ENCODE results near the gene TTLL11.

Gene TTLL11

DNA sequence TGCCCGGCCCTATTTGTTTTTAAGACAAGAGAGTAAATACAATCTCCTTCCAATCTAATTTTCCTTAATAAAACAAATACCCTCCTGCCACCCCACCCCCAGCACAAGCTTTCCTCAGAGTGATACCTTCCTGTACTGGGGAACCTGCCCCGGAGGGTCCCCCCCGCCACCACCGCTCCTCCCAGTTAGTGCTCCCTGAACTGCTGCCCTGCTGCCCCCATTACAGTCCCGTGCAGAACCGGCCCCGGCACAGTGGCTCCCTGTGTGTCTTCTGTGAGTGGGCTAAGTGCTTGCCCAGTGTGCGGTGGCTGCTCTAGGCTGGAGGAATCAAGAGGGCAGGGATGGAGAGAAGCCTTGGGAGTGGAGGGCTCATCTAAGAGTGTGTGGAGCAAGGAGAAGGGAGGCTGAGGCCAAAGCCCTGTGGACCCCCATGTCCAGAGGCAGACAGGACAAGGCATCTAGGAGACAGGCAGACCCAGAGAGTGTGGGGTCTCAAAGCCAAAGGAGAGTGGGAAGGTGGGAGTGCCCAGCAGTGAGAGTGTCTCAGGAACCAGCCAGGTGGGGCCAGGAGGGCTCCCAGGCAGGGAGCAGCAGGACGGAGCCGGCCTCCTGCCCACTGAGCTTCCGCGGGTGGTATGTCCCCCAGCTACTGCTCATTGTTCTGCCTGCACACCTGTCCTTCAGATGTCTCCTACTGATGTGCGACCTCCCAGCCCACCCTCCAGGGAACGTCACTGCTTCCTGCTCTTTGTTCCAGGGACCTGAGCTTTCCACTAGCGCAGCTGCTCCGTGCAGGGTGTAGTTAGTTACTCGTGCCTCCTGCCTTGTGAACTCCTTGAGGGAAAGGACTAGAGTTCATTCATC is 312.7 kb downstream of the TTLL11 start:
- DNase-seq, result no peak

DNA sequence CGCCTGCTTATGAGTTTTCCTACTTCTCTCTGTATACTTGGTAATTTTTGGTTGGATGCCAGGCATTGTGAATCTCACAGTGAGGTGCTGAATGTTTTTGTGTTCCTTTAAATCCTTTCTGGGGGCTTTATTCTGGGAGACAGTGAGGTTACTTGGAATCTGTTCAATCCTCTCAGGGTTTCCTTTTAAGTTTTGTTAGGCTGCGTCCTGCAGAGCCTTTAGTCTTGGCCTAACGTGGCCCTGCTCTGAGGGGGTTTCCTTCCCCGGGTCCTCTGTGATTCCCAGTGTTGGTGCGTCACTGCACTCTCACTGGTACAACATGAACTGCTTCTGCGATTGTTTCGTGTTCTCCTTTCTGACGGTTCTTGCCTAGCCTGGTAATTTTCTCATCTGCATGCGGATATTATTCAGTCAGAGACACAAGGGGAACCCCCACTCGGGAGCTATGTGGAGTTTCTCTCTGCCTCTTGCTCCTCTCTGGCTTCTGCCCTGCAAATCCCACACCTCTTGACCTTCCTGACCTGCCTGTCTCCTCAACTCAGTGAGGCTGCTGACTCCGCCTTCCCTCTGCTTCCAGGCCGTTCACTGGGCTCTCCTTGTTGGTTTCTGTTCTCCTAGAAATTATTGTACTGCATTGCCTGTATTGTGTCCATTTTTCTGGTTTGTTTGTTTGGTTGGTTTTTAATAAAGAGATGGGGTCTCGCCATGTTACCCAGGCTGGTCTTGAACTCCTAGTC is 313.6 kb downstream of the TTLL11 start:
- no peak for DNase-seq

DNA sequence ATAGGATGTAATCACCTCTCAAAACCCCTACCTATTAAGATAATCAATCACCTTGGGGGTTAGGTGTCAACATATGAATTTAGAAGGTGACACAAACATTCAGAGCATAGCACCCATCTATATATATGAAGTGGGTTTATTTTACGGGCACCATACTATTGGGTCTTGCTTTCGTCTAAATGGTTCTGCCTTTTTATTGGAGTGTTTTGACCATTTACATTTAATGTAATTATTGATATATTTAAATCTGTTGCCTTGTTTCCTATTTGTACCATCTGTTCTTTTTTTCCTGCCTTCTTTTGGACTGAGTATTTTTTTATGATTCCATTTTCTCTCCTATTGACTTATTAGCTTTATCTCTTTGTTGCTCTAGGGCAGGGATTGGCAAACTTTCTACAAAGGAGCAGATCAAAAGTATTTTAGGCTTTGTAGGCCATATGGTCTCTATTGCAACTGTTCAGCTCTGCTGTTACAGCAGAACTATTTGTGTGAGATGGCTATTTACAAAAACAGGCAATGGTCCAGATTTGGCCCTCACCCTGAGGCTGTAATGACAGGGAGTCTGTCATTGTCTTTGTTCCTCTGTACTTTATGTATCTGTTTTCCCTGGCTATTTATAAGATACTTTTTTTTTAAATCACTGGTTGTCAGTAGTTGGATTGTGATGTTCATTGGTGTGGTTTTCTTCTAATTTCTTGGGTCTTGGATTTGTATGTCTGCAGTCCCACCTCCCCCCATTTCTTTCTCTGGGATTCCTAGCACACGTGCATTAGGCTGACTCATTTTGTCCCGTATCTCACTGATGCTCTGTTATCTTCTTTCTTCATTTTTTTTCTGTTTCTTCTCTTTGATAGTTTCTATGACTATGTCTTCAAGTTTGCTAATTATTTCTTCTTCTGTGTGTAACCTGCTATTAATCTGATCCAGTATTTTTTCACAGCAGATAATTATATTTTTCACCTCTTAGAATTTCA is 314.6 kb downstream of the TTLL11 start:
- no peak for DNase-seq

DNA sequence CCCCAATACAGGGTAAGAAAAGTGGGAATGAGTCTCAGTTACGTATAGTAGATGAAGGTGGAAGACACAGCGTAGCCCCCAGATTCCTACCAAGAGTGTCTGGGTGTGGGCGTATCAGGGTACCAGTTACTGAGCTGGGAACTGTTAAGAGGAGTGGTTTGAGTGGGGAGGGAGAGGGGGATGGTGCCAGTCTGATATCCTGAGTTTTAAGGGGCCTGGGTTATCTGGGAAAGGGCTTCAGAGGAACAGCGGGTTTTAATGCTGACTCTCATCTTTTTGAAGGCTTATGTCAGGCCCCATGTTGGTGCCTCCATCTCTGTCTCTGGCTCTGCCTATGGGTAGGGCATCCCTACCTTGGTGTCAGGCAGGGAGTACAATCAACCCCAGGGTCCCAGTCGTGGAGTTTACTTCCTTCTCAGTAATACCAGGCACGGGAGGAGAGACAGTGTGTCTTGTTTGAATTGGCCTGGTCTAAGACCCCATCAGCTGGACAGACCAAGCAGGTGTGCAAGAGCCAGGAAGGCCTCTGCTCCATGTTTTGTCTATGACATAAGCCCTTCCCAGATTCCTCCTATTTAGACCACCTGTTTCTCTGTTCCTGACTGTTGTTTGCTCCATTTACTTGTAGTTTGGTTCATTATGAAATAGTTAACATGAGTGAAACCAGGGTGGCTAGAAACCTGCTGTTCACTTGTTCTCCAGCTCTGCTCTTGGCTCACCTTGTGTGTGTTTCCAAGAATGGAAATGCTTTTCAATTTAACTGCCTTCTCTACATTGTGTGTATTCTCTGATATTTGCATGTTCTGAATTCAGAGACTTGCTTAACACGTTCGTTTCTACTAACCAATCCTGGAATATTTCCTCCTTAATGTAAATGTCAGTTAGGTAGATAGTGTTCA is 316.1 kb downstream of the TTLL11 start:
- no peak for DNase-seq

DNA sequence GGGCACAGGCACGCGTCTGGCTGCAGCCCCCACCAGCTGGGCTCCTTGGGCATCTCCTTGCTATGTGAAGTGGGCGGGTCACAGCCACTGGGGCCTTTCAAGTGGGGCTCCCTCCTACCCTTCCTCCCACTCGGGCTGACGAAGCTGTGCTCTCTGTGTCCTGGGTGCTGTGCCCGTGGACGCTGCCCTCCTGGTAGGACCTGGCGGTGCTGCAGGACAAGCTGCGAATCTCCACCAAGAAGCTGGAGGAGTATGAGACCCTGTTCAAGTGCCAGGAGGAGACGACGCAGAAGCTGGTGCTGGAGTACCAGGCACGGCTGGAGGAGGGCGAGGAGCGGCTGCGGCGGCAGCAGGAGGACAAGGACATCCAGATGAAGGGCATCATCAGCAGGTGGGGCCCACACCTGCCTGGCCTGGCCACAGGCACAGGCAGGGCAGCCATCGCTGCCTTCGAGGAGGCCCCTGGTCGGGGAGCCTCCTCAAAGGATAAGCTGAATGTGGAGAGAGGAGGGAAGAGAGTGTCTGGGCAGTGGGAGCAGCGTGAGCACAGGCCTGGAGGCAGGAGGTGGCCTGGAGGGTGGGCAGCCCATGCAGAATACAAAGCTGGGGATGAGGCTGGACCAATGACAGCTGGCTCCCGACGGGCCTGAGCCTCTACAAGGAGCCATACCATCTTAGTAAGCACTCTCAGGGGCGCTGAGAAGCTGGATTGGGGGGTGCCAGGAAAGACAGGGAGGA is 316.9 kb downstream of the TTLL11 start:
- DNase-seq, result no peak

DNA sequence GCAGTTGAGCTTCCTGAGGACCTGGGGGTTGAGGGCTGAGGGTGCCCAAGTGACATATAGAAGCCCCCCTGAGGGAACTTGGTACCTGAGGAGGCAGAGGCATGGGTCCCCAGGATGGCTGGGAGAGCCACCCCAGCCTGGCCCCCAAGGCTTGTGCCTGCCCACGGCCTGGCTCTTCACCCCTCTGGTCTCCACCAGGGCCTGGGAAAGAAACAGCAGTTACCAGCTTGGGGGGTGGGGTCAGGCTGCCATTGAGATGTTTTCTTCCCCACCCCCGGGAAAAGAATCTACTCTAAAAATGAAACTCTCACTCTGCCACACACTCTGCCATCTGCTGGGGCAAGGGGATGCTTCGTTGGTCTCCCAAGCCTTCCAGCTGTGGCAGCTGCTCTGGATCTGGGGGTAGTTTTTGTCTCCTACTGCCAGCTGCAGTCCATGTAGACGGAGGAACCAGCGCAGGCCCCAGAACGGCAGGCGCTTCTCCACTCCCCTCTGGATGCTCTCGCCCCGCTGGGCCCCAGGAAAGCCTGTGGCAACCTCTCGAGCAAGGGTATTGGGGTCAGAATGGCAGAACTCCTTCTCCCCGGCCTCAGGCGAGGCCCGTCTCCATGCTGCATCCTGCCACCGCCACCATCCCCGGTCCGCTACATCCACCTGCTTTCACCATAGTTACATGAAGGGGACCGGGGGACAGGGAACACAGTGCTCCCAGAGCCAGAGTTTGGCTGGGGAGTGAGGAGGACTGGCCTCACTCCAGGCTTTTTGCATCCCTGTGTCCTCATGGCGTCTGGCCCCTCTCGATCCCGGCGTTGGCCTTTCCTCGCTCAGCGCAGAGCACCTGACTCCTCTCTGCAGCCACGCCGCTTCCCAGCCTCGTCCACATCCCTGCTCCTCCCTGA is 318.1 kb downstream of the TTLL11 start:
- DNase-seq, result no peak

DNA sequence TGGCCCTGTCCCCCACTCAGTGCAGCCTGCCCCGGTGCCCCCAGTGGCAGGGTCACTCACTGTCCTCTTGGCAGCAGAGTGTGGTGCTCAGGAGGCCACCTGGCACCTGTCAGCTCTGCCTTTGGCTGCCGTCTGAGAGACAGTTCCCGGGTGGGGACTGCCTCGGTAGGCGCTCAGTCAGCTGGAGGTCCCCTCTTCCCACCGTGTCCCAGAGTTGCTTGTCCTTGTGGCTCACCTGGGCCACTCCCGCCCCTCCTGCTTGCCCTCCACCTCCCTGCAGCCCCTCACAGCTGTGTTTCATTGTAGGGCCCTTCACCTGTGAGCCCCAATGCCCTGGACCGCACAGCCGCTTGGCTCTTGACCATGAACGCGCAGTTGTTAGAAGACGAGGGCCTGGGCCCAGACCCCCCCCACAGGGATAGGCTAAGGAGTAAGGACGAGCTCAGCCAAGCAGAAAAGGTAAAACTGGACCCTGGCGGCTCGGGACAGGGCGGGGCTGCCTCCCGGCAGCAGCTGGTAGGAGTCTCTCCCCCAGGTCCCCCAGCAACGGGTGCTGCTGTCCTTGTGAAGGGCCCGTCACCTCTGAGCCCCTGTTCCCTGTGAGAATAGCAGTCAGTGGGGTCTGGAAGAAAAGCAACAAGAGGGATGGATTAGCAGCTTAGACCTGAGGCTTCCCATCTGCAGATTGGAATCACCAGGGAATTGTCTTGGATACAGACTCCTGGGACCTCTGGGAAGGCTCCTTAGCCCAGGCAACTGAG is 319.0 kb downstream of the TTLL11 start:
- DNase-seq, result no peak

DNA sequence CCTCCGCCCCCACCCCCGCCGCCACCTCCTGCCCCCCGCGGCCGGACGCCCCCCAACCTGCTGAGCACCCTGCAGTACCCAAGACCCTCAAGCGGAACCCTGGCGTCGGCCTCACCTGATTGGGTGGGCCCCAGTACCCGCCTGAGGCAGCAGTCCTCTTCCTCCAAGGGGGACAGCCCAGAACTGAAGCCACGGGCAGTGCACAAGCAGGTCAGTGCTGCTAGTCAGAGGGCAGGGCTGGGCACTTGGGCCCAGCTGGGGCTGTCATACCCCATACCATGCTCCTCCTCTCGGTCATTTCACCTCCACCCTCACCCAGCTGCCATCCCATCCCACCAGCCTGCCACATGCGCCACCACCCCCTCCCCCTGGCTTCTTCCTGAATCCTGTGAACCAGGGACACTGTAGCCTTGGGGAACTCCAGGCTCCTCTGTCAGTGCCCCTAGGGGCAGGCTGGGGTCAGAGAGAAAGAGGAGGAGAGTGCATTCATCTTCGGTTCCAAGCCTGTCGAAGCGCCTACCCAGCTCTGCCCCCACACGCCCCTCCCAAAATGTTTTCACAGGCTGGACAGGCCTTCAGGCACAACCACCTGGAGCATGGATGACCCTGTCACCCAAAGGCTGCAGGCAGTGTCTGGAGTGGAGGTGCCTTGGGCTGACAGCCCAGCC is 319.7 kb downstream of the TTLL11 start:
- DNase-seq, result no peak

DNA sequence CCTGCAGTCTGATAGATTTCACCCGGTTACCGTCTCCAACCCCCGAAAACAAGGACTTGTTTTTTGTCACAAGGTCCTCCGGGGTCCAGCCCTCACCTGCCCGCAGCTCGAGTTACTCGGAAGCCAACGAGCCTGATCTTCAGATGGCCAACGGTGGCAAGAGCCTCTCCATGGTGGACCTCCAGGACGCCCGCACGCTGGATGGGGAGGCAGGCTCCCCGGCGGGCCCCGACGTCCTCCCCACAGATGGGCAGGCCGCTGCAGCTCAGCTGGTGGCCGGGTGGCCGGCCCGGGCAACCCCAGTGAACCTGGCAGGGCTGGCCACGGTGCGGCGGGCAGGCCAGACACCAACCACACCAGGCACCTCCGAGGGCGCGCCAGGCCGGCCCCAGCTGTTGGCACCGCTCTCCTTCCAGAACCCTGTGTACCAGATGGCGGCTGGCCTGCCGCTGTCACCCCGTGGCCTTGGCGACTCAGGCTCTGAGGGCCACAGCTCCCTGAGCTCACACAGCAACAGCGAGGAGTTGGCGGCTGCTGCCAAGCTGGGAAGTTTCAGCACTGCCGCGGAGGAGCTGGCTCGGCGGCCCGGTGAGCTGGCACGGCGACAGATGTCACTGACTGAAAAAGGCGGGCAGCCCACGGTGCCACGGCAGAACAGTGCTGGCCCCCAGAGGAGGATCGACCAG is 320.4 kb downstream of the TTLL11 start:
- no peak for DNase-seq

Data from inflammatory macrophage treated with lipopolysaccharide for 1 hour (primary cell).